AG09309 (cell line): ENCODE data around the gene DNAJB9.

ENCODE experiments used
- DNase-seq: peaks from one replicate; pipeline ENCODE4 v3.0.0-alpha.2; 2010; ENCODE audit warnings: low read depth
- H3K4me3 ChIP-seq: 2 replicates; pipeline ENCODE4 v1.5.1; 2011; ENCODE audit warnings: mild to moderate bottlenecking, low read depth, low read length, moderate library complexity; ENCODE audit not compliant: control insufficient read depth
- TF ChIP-seq, protein P1 (sequence below): IDR thresholded peaks from 2 replicates; pipeline ENCODE4 v1.5.1; 2011; ENCODE audit warnings: mild to moderate bottlenecking, low read depth, low read length, inconsistent platforms; ENCODE audit not compliant: insufficient read depth, control insufficient read depth; ENCODE audit errors: missing control alignments

Gene DNAJB9

GRCh38 chr7:108614896-108615295, 45.2 kb downstream of the DNAJB9 start:
- no peak for DNase-seq
- H3K4me3 ChIP-seq = no peak overlapping the region
- TF ChIP-seq, protein P1, sequence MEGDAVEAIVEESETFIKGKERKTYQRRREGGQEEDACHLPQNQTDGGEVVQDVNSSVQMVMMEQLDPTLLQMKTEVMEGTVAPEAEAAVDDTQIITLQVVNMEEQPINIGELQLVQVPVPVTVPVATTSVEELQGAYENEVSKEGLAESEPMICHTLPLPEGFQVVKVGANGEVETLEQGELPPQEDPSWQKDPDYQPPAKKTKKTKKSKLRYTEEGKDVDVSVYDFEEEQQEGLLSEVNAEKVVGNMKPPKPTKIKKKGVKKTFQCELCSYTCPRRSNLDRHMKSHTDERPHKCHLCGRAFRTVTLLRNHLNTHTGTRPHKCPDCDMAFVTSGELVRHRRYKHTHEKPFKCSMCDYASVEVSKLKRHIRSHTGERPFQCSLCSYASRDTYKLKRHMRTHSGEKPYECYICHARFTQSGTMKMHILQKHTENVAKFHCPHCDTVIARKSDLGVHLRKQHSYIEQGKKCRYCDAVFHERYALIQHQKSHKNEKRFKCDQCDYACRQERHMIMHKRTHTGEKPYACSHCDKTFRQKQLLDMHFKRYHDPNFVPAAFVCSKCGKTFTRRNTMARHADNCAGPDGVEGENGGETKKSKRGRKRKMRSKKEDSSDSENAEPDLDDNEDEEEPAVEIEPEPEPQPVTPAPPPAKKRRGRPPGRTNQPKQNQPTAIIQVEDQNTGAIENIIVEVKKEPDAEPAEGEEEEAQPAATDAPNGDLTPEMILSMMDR = no peak

DNA sequence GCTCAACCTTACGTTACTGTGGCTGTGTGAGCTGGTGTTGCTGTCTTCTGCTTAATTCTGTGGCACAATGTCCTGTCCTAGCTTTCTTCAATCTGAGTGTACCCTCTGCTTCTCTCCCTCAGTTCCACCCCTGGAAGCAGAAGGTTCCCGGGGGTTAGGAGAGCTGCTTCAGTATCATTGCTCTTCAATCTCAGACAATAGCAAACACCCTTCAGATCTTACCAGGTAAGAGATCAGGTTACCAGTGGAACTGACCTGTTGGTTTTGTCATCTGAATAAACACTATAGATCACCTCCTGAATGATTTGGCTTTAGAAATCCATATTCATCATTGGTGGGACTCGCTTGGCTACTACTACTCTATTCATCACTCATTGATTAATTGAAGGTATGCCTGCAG, 48.4 kb downstream of the DNAJB9 start:
- H3K4me3 ChIP-seq = no peak overlapping the region
- TF ChIP-seq, protein P1 = no peak
- no peak for DNase-seq

- H3K4me3 ChIP-seq = no peak overlapping the region
- TF ChIP-seq, protein P1 = no peak
- DNase-seq = no peak
These were observed 53.5 kb downstream of the DNAJB9 start for GRCh38 chr7:108623220-108623619.
